GM19351 (cell line): ENCODE results near the gene RUFY4.
A peak's percentile ranks its signal among the peaks of the same experiment; 100 is the strongest.
"Not testable (repeated sequence)": the region's sequence is repeated elsewhere in the genome, so short reads cannot be mapped to it uniquely, and the experiment has no call there.

Experiments used
- ATAC-seq: cut with Tn5 transposase; IDR thresholded peaks from one replicate; pipeline ENCODE4 v1.9.1; 2021; ENCODE audit warnings: mild to moderate bottlenecking, moderate library complexity; ENCODE audit not compliant: unreplicated experiment

RUFY4 gene

DNA sequence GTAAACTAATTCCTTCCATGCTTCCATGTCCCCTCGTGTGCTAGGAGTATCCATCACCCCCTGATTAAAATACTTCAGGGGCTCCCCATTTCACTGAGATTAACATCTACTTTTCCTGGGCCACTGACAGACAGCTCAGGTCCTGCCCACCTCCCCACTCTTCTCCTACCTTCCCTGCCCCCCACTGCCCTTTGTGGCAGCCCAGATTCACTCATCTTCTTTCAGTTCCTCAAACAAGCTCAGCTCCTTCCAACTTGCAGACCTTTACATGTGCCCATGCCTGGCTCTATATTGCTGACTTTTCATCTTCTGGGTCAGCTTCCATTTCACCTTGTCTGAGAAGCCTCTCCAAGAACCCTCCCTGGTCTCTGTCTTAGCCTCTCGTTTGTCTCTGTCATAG lies 12.0 kb downstream of the RUFY4 start:
- ATAC-seq, result peak; percentile 74

DNA sequence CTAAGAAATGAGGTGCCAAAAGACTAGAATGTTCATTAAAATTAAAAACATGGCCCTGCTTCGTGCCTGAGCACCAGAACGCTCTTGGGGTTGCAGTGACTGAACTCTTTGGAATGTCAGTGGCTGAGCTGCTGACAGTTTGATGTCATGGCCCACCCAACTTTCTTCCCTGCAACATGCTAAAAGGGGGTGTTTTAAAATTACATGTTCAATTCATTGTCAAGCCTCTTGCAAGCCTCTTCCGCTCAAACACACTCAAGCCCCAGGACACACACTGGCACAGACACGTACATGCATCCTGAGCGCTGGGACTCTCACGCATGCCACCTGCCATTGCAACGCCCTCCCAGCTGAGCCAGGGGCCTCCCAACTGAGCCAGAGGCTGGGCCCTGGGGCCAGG lies 12.6 kb downstream of the RUFY4 start:
- ATAC-seq, result no peak

DNA sequence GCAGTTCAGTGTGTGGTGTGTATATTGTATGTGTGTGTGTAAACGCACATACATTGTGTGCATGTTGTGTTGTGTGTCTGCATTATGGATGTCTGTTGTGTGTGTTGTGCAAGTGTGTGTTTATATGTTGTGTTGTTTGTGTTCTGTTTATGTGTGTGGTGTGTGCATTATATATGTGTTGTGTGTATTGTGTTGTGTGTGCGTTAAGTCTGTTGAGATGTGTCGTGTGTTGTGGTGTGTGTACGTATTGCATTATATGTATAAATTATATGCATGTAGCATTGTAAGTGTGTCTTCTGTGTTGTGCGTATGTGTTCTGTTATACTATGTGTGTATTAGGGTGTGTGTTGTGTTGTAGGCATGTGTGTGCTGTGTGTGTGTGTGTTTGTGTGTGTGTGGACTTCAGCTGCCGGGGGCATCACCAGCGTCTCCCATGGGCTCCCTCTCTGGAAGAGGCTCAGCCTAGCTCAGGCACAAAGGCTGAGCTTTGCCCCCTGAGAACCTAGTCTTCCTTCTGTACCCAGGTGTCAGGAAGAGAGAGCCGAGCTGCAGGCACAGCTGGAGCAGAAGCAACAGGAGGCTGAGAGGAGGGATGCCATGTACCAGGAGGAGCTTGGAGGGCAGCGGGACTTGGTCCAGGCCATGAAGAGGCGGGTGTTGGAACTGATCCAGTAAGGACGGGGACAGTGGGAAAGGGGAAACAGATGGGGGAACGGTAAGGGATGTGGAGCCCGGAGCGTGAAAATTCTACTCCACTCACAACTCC lies 13.7 kb downstream of the RUFY4 start:
- ATAC-seq, result no peak

DNA sequence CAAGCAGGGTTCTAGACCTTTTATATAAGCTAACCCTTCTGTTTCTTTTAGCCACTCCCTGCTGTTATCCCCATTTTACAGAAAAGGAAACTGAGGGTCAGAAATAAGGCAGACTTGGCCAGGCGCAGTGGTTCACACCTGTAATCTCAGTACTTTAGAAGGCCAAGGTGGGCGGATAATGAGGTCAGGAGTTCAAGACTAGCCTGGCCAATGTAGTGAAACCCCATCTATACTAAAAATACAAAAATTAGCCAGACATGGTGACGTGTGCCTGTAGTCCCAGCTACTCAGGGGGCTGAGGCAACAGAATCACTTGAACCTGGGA lies 14.3 kb downstream of the RUFY4 start:
- ATAC-seq, result no peak

DNA sequence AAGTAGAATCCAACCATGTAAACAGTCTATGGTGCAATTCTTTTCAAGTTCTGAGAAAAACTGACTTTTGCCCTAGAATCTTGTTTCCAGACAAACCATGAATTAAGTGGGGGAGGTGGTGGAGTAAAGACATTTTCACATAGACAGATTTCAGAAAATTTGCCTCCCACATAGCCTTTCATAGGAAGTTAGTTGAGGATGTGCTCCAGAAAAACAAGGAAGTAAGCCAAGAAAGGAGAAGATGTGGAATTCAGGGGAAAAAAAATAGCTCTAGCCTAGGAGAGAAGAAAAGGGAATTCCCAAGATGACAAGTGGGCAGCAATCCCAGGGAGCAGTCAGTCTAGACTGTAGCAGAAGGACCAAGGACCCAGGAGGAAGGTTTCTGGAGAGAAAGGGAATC lies 17.4 kb downstream of the RUFY4 start:
- no peak for ATAC-seq

DNA sequence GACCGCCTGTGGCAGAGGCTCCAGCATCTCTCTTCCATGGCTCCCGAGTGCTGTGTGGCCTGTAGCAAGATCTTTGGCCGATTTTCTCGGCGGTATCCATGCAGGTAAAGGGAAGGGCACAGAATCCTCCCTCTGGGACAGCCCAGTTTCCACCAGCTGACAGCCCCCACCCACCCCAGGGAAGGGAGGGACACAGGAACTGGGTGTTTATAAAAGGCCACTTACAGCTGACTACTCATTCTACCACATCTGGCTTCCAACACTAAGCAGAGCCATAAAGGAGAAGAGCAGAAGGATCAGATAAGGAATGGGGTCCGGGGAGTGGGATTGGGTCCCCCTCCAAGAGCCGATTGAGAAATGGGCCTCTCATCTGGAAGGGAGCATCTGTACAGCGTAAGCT lies 20.2 kb downstream of the RUFY4 start:
- no peak for ATAC-seq

DNA sequence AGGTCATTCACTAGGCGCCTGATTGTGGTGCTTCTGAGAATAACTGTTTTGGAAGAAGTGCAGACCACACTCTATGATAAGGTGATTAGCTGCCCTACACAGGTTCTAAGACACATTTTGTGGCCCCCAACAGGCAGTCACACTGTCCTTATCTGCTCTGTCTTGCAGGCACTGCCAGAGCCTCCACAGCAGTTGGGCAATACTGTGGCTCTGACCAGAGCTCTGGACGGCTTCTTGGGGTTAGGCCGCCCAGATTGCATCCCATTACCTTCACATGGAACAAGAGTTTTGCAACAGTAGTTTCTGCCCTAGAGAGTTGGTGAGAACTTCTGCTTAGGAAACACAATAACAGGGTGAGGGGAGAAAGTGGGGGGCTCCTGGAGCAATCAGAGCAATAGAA lies 22.7 kb downstream of the RUFY4 start:
- ATAC-seq, result no peak

DNA sequence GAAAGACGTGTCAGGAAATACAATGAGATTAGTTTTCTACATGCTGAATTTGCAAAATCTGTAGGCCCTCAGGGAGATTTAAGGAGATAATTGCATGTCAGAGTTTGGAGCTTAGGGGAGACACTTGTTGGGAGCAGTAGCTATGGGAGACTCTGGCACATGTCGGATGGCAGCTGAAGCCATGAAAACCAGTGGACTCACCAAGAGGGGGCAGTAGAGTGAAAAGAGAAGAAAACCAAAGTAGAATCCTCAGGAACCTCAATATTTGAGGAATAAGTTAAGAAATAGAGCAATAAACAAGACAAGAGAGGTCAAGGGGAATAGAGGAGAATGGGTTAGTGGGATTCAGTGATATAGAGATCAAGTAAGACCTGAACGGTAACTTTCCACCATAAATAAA lies 24.8 kb downstream of the RUFY4 start:
- no peak for ATAC-seq

DNA sequence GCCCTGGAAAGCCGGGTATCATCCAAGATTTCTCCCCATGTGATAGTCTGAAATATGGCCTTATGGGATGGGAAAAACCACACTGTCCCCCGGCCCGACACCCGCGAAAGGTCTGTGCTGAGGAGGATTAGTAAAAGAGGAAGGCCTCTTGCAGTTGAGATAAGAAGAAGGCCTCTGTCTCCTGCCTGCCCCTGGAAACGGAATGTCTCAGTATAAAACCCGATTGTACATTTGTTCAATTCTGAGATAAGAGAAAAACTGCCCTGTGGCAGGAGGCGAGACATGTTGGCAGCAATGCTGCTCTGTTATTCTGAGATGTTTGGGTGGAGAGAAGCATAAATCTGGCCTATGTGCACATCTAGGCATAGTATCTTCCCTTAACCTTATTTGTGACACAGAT lies 26.8 kb downstream of the RUFY4 start:
- ATAC-seq, result no peak

DNA sequence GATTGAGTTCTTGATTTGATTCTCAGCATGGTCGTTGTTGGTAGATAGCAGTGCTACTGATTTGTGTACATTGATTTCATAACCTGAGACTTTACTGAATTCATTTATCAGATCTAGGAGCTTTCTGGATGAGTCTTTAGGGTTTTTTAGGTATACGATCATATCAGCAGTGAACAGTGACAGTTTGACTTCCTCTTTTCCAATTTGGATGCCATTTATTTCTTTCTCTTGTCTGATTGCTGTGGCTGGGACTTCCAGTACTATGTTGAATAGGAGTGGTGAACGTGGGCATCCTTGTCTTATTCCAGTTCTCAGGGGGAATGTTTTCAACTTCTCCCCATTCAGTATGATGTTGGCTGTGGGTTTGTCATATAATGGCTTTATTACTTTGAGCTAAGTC lies 28.9 kb downstream of the RUFY4 start:
- no peak for ATAC-seq

DNA sequence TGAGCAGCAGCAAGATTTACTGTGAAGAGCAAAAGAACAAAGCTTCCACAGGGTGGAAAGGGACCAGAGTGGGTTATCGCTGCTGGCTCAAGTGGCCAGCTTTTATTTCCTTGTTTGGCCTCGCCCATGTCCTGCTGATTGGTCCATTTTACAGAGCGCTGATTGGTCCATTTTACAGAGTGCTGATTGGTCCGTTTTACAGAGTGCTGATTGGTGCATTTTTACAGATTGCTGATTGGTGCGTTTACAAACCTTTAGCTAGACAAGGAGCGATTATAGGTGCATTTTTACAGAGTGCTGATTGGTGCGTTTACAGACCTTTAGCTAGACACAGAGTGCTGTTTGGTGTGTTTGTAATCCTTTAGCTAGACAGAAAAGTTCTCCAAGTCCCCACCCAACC lies 39.8 kb downstream of the RUFY4 start:
- ATAC-seq, result not testable (repeated sequence)

DNA sequence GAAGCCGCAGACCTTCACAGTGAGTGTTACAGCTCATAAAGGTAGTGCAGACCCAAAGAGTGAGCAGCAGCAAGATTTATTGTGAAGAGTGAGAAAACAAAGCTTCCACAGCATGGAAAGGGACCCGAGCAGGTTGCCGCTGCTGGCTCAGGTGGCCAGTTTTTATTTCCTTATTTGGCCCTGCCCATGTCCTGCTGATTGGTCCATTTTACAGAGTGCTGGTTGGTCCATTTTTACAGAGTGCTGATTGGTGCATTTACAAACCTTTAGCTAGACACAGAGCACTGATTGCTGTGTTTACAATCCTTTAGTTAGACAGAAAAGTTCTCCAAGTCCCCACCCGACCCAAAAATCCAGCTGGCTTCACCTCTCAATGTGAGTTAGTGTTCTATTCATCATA lies 52.7 kb downstream of the RUFY4 start:
- not testable (repeated sequence) for ATAC-seq

DNA sequence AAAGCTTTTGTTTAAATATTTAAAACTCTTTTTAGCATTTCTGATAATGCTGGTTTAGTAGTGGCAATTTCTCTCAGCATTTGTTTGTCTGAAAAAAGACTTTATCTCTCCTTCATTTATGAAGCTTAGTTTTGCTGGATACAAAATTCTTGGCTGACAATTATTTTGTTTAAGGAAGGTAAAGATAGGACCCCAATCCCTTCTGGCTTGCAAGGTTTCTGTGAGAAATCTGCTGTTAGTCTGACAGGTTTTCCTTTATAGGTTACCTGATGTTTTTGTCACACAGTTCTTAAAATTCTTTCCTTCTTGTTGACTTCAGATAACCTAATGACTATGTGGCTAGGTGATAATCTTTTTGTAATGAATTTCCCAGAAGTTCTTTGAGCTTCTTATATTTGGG lies 53.2 kb downstream of the RUFY4 start:
- not testable (repeated sequence) for ATAC-seq

DNA sequence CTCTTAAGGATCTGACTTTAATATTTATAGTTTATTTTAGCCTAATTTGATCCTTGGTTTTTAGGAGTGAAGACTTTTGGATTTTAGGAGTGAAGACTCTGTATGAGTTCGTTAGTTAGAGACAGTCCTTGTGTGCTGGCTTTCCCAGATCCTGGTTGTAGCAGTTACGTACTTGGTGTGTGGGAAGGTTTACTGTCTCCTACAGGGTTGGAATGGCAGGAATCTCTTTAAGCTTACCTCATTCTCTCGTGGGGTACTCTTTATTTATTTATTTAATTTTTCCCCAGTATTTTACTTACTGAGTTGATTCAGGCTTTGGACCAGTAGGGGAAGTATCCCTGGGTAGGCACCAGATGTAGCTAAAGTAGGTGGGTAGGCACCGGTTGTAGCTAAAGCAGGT lies 54.9 kb downstream of the RUFY4 start:
- no peak for ATAC-seq

DNA sequence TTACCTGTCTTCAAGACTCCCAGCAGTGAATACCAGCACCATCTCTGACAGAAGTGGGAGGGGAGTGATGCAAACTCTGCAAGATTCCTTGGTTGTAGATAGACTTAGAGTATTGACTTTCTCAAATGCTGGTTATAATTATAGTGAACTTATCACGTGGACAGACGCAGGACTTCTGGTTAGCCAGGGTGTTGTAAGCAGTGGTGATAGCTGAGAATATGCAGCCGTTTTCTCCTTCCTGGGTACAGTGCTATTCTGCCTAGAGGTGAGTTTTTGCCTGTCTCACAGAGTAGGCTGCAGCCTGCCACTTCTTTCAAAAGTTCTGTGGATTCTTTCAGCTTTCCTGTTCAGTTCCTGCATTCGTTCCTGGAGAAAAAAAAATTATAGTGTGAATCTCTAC lies 56.0 kb downstream of the RUFY4 start:
- no peak for ATAC-seq

DNA sequence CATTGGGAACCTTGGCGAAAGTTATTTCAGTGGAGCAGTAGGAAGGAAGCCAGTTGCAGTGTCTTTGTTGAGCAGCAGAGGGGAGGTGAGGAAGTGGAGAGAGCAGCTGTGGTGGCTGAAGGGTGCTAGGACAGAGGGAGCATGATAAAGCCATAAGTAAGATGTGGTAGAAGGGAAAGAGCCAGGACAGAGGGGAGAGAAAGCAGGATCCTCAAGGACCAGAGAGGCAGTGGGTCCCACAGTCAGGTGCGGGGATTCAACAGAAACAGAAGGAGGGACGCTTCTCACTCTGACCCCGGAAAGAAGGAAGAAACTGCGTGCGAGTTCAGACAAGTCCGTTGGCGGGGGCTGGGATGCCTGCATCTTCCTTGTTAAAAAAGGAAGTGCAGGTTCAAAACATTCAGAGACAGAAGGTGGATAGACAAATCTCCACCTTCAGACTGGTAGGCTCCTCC lies 56.6 kb downstream of the RUFY4 start, which contains the start of gene CXCR2:
TSS of gene CXCR2 (plus strand) at position 403 of the 455 bp plus-strand sequence. CDS start 8,774 bp downstream, outside the sequence.
- ATAC-seq, result no peak

DNA sequence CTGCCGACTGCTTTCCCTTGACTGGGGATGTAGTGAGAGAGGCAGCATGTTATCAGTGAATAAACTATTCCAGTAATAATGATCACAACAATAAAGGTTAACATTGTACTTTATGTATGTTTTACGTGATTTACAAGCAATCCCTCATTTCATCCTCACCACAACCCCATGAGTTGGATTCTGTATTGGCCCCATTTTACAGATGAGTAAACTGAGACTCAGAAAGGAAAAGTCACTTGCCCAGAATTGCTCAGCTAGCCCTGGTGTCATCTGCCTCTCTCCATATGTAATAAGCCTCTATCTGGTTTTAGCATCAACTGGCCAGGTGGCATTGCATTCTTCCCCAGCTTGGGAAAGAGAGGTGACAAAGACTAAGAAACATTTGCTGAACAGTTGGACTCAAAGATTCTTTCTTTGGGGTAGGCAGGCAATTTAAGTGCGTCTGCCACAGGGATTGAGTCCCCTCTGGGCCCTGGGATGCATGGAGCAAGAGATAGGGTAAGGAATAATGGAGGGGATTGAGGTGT lies 58.9 kb downstream of the RUFY4 start:
- no peak for ATAC-seq

DNA sequence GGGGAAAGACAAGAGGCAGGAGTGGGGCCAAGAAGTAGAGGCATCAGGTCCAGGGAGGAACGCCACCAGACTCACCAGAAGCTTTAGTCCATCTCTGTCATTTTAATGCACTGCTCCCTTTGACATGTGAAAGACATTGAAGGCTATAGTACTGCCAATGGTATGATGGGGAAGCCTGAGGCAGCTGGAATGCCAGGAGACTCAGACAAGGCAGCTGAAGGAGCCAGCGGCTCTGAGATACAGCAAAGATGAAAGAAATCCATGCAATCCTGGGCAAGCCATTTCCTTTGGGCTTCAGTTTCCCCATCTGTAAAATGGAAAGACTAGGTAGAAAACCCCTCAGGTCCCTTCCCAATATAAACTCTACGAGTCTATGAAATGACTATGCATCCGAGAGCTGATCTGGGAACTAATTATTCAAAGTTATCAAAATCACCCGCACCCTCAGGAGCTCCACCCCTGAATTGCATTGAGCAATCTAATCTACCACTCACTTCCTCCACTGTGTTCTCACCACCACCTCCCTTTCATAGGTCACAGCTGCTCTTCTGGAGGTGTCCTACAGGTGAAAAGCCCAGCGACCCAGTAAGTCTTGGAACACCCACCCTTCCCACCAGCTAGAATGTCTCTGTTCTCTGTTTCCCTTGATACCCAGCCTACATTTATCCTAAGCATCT lies 59.9 kb downstream of the RUFY4 start:
- no peak for ATAC-seq

DNA sequence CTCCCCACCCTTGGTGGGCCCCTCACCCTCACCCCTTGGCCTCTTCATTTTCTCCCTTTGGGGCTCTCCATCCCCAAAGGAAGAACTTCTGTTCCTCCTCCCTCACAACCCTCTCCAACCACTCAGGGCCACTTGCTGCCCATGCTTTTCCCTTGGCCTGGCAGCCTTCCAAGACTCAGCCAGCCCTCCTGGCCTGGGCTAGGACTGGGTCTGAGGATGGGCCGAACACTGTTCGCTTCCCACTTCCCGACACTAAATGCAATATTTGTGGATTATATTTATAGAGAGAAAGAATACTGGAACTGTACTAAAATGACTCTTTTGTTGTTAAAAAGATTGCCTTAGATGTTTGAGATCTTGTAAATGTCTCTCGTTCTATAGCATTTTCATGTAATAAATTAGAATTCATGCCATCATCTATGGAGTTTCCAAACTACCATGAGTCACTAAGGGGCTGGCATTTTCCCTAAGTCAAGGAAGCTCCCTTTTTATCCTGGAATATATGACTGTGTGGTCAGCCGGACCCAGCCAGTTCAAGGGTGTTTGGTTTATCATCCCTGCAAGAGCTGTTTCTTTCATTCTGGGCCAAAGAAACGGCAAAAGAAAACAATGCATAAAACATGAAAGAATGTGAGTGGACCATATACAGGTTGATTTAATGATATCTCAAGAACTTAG lies 60.5 kb downstream of the RUFY4 start:
- no peak for ATAC-seq

DNA sequence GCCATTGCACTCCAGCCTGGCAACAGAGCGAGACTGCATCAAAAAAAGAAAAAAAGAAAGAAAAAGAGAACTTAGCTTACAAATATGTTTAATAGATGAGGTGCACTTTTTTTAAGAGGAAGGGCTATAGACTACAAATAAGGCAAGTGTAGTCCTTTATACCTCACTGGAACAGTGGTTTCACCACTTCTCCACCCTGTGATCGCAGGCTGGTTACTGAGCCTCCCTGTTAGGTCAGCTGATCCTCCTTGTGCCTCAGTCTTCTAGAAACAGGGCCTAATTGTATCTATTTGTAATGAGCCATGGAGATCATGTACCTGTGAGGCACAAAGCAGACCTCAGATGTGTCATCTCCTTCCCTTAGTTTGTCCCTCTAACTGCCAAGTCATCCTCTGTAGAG lies 61.3 kb downstream of the RUFY4 start:
- ATAC-seq, result no peak

DNA sequence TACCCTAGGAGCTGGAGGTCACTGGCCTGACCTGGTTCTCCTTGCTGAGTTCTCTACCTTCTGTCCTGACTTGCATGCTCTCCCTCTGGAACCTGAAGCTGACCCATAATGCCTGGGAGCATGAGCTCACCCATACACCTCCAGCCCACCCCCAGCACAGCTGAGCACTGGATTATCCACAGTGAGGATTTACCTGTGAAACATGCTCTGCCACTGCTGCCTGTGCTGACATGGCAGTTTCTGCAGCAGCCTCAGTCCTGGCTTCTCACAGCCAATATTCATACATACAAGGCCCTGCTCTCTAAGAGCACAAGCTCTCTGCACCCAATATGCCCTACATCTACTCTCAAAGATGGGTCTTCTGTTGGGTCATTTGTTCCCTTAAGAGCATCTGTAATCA lies 61.8 kb downstream of the RUFY4 start:
- ATAC-seq, result no peak

DNA sequence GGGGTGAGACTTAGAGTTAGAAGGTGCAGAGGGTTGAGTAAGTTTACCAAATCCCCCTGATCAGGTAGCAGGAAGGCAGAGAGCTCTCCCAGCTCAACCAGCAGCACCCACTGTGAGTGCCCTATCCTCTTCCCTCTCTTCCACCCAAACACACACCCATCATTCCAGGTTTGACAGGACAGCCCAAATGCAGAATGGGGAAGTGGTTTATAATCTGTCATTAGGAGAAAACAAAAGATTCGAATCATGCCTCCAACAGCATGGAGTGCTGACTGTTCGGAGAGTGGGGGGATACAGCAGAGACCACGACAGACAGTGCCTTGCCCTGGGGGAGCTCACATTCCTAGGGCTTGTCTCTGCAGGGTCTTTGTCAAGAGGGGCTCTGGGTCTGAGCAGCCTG lies 68.5 kb downstream of the RUFY4 start:
- no peak for ATAC-seq
